ENCODE data around the gene TBC1D10A.

- TF ChIP-seq POLR2A (IDR thresholded peaks at IDR 0.05; ENCODE audit: low read length) (no peak), GATA1 (IDR thresholded peaks at IDR 0.05; ENCODE audit: low read depth, low read length) (no peak)
These were observed 29.3 kb downstream of the TBC1D10A start for GRCh38 chr22:30297276-30297990.
